Measurements from ENCODE around the gene ZFP92.

The ZFP92 gene

DNA sequence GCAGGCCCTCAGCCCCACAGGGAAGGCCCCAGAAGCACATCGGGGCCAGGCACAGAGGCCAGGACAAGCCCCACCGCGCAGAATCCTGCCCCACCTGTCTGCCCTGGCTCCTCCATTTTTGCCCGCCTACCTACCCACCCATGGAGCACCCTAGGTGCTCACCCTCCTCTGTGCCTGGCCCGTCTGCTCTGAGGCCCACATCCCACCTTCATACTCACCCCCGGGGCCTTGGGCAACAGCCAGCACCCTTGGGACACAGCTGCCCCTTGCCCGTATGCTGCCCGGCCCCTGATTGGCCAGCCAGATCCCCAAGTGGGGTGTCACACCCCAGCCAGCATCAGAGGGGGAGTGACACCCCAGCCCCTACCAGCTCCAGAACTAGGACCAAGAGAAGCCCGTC lies 45.4 kb downstream of the ZFP92 start:
- no peak for DNase-seq (ENCODE audit: low read depth)

DNA sequence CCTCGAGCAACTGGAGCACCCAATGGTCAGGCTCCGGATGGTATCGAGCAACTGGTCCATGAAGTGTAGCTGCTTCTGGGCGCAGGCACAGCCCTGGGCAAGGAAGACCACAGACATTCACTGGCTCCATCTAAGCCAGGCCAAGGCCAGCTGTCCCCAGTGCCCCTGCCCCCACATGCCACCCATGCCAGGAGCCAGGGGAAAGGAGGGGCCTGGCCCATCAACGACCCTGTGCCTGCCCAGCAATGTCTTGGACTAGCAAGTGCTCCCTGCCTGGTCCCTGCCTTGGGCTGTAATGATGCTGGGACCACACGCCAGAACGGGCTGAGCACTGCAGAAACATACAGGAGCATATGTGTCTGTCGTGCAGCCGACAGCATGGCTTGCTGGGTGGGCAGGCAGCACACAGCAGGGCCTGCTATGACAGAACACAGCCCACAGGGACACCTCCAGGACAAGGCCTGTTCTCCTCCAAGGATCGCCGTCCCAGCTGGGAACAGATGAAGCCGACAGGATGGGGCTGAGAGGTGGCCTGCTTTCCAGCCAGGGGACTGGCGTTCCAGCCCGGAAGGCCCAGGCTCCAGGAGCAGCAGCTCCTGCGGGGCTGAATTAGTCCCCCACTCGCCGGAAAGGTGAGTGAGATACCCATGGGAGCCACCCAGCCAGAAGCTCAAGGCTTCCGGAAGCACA lies 46.0 kb downstream of the ZFP92 start:
- no peak for DNase-seq (ENCODE audit: low read depth)

DNA sequence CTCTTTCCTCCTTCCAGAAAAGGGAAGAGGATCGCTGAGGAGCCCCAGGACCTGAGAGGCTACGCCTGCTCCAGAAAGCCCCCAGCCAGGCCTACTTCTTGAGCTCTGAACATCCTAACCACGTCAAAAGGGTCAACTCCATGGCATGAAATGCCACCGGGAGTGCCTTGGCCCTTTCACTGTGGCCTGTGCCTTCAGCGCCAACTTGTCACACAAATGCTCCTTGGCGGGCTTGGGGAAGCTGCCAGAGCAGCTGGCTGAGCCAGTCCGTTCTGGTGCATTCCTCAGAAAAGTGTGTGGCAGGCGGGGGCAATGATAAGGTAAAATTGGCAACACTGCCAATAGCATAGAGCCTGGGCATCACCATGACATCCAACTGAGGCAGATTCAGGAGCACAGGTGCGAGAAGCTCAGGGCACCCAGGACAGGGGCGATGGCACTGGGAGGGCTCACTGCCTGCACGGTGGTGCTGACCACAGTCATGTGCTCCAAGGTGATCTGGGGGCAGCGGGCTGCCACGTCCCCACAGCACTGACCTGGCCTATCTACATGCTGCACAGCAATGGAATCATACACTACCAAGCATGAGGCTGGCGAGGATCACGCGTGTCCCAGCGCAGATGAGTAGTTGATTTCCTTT lies 46.7 kb downstream of the ZFP92 start:
- DNase-seq (ENCODE audit: low read depth), result no peak

DNA sequence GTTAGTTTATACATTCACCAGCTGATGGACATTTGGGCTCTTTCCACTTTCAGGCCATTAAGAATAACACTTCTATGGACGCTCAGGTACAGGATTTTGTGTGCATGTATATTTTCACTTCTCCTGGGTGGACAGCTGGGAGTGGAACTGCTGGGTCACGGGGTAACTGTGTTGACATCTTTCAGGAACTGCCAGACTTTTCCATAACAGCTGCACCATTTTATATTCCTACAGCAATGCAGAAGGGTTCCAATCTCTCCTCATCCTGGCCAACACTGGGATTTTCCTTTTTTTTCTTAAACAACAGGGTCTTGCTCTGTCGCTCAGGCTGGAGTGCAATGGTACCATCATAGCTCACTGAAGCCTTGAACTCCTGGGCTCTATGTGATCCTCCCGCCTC lies 47.2 kb downstream of the ZFP92 start:
- DNase-seq (ENCODE audit: low read depth), result no peak

DNA sequence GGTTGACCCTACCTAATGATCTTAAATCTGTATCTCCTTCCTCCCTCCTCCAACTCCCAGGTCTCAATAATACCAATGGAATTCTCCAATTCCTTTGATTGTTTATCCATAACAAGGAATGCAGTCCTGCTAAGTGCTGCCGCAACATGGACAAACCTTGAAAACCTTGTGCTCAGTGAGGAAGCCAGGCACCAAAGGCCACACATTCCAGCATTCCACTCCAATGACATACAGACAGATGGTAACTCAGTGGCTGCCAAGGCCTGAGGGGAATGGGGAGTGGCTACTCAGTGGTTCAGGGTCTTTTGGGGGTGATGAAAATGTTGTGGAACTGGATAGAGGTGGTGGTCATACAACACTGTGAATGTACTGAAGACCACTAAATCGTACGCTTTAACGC lies 48.7 kb downstream of the ZFP92 start:
- DNase-seq (ENCODE audit: low read depth), result peak; percentile 71

DNA sequence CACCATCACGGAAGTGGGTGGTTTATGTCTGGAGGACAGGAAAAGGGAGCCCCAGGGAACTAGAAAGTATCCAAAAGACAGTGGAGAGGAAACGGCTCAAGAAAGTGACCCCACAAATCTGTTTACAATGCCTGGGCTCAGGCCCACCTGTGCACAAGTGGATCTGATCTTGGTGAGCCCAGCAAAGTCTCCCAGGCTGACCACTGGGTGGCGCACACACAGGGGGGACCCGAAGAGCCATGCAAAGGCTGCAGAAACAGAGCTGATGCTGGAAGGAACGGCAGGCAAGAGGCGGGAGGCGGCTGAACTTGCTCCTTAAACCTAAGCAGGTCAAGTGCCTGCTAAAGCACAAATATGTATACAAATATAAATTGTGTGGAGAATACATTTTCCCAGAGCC lies 49.6 kb downstream of the ZFP92 start:
- DNase-seq (ENCODE audit: low read depth), result peak; percentile 57
